IMR-90 (cell line): ENCODE measurements around the gene IGSF9B.

Experiments used
- CTCF ChIP-seq: conservative IDR thresholded peaks from 2 replicates; pipeline ENCODE4 v1.5.1; 2012; ENCODE audit warnings: mild to moderate bottlenecking, low read depth, low read length, improper control_type of control experiment
- ELK1 ChIP-seq: fragments of 150-350 bp; IDR thresholded peaks from 2 replicates; pipeline ENCODE4 v1.6.1; 2016; ENCODE audit warnings: low read depth, mild to moderate bottlenecking, low read length, moderate library complexity, borderline replicate concordance
- MAZ ChIP-seq: IDR thresholded peaks from 2 replicates; pipeline ENCODE4 v1.6.1; 2012; ENCODE audit warnings: low read depth, mild to moderate bottlenecking, low read length, improper control_type of control experiment, moderate library complexity, borderline replicate concordance
- POLR2A ChIP-seq: IDR thresholded peaks from 2 replicates; pipeline ENCODE4 v1.6.1; 2012; ENCODE audit warnings: mild to moderate bottlenecking, low read depth, low read length
- RFX5 ChIP-seq: IDR thresholded peaks from 2 replicates; pipeline ENCODE4 v1.8.0; 2012; ENCODE audit warnings: low read depth, mild to moderate bottlenecking, low read length, moderate library complexity
- USF2 ChIP-seq: fragments of 150-350 bp; IDR thresholded peaks from 2 replicates; pipeline ENCODE4 v1.6.1; 2017; ENCODE audit warnings: mild to moderate bottlenecking, antibody characterized with exemption, low read length, low read depth

GRCh38 chr11:134001596-134001995 is 44.8 kb upstream of the IGSF9B start:
- TF ChIP-seq CTCF (no peak), POLR2A (no peak), RFX5 (no peak), MAZ (no peak), USF2 (no peak), ELK1 (no peak)
